ENCODE measurements around the gene RBCK1.

The RBCK1 gene

GRCh38 chr20:461254-462198, 53.4 kb downstream of the RBCK1 start:
- H3K27ac ChIP-seq, result peak overlapping the region; percentile 85
- no peak for TF ChIP-seq CTCF (conservative IDR thresholded peaks at IDR 0.05)
- TF ChIP-seq ZFX (IDR thresholded peaks at IDR 0.05), result no peak

- peak; percentile 81 for TF ChIP-seq ZFX (IDR thresholded peaks at IDR 0.05)
- peak; percentile 27 for TF ChIP-seq CTCF (conservative IDR thresholded peaks at IDR 0.05)
- peak within 1 kb of the TSS; percentile 85 for H3K27ac ChIP-seq
These were observed 54.3 kb downstream of the RBCK1 start, which contains the start of gene TBC1D20 for GRCh38 chr20:462199-462991. TBC1D20 (minus strand) TSS chr20:462533; CDS start chr20:462405, 128 bp downstream.

- H3K27ac ChIP-seq, result no peak overlapping the region
- TF ChIP-seq ZFX (IDR thresholded peaks at IDR 0.05), result no peak
- no peak for TF ChIP-seq CTCF (conservative IDR thresholded peaks at IDR 0.05)
These were observed 59.7 kb downstream of the RBCK1 start for GRCh38 chr20:467755-468154.

GRCh38 chr20:469746-470490, 61.8 kb downstream of the RBCK1 start:
- TF ChIP-seq CTCF (conservative IDR thresholded peaks at IDR 0.05) (no peak), ZFX (IDR thresholded peaks at IDR 0.05) (no peak)

GRCh38 chr20:472137-472846, 64.2 kb downstream of the RBCK1 start:
- H3K27ac ChIP-seq, result no peak overlapping the region
- TF ChIP-seq CTCF (conservative IDR thresholded peaks at IDR 0.05), result no peak
- TF ChIP-seq ZFX (IDR thresholded peaks at IDR 0.05), result no peak

More at GRCh38 chr20:469746-470490, 61.8 kb downstream of the RBCK1 start:
- H3K27ac ChIP-seq, result no peak overlapping the region

- TF ChIP-seq ZFX (IDR thresholded peaks at IDR 0.05) (no peak), CTCF (conservative IDR thresholded peaks at IDR 0.05) (no peak)
- H3K27ac ChIP-seq, result no peak overlapping the region
These were observed 64.8 kb downstream of the RBCK1 start for GRCh38 chr20:472889-473292.
